ENCODE results near the gene MPZ. TPM values are rescaled to one million over a fixed set of nuclear protein-coding genes. Genes with fewer than 3 reads are reported as not detected.
A peak's percentile ranks its signal among the peaks of the same experiment; 100 is the strongest.

The MPZ gene
- total RNA-seq, 1 donor from 2014 or later, result 4,832 TPM

GRCh38 chr1:161305867-161306519 is 3.8 kb downstream of the MPZ start:
- peak; percentile 84 for DNase-seq (ENCODE audit: low spot score)
- peak; percentile 87 for ATAC-seq
- intact Hi-C loops (cut with DNase I), result no loop called here

GRCh38 chr1:161304927-161305866 is 4.6 kb downstream of the MPZ start:
- no peak for DNase-seq (ENCODE audit: low spot score)
- intact Hi-C loops (cut with DNase I), result no loop called here
- peak; percentile 18 for ATAC-seq

- intact Hi-C loops (cut with DNase I), result no loop called here
- DNase-seq (ENCODE audit: low spot score) (no peak), ATAC-seq (no peak)
Observed at GRCh38 chr1:161300478-161300877, 9.3 kb downstream of the MPZ start.

GRCh38 chr1:161299347-161299746 is 10.4 kb downstream of the MPZ start:
- intact Hi-C loops (cut with DNase I), result no loop called here
- ATAC-seq (no peak), DNase-seq (ENCODE audit: low spot score) (no peak)

- intact Hi-C loops (cut with DNase I), result no loop called here
- DNase-seq (ENCODE audit: low spot score) (no peak), ATAC-seq (no peak)
Observed at GRCh38 chr1:161298116-161298515, 11.7 kb downstream of the MPZ start.

GRCh38 chr1:161297415-161297814 is 12.4 kb downstream of the MPZ start:
- intact Hi-C loops (cut with DNase I), result no loop called here
- DNase-seq (ENCODE audit: low spot score), result no peak
- ATAC-seq, result no peak

GRCh38 chr1:161290779-161291178 is 19.0 kb downstream of the MPZ start:
- intact Hi-C loops (cut with DNase I), result no loop called here
- DNase-seq (ENCODE audit: low spot score) (no peak), ATAC-seq (no peak)

- DNase-seq (ENCODE audit: low spot score) (no peak), ATAC-seq (no peak)
- intact Hi-C loops (cut with DNase I), result no loop called here
Observed at GRCh38 chr1:161287482-161288054, 22.2 kb downstream of the MPZ start.

- no peak for DNase-seq (ENCODE audit: low spot score)
- ATAC-seq, result no peak
- intact Hi-C loops (cut with DNase I), result no loop called here
Observed at GRCh38 chr1:161285521-161285920, 24.2 kb downstream of the MPZ start.

- DNase-seq (ENCODE audit: low spot score) (no peak), ATAC-seq (no peak)
- intact Hi-C loops (cut with DNase I), result no loop called here
Observed at GRCh38 chr1:161285113-161285512, 24.7 kb downstream of the MPZ start.

GRCh38 chr1:161282991-161283390 is 26.8 kb downstream of the MPZ start:
- no peak for ATAC-seq
- intact Hi-C loops (cut with DNase I), result no loop called here
- no peak for DNase-seq (ENCODE audit: low spot score)

- ATAC-seq (no peak), DNase-seq (ENCODE audit: low spot score) (no peak)
- intact Hi-C loops (cut with DNase I), result loop anchor here (10.0 kb wide), 1 partner anchor 1700 kb away; no protein-coding TSS in a partner anchor
Observed at GRCh38 chr1:161274874-161275273, 34.9 kb downstream of the MPZ start.

GRCh38 chr1:161273402-161273801 is 36.4 kb downstream of the MPZ start:
- intact Hi-C loops (cut with DNase I), result loop anchor here (10.0 kb wide), 1 partner anchor 1701 kb away; no protein-coding TSS in a partner anchor
- DNase-seq (ENCODE audit: low spot score) (no peak), ATAC-seq (no peak)

- ATAC-seq (no peak), DNase-seq (ENCODE audit: low spot score) (no peak)
- intact Hi-C loops (cut with DNase I), result no loop called here
Observed at GRCh38 chr1:161267321-161267720, 42.4 kb downstream of the MPZ start.

- intact Hi-C loops (cut with DNase I), result no loop called here
- DNase-seq (ENCODE audit: low spot score), result no peak
- ATAC-seq, result no peak
Observed at GRCh38 chr1:161266836-161267235, 42.9 kb downstream of the MPZ start.

GRCh38 chr1:161266202-161266601 is 43.6 kb downstream of the MPZ start:
- intact Hi-C loops (cut with DNase I), result no loop called here
- ATAC-seq, result no peak
- DNase-seq (ENCODE audit: low spot score), result no peak

- intact Hi-C loops (cut with DNase I), result no loop called here
- ATAC-seq, result no peak
- DNase-seq (ENCODE audit: low spot score), result no peak
Observed at GRCh38 chr1:161265305-161265704, 44.5 kb downstream of the MPZ start.

- DNase-seq (ENCODE audit: low spot score) (no peak), ATAC-seq (no peak)
- intact Hi-C loops (cut with DNase I), result no loop called here
Observed at GRCh38 chr1:161261261-161262235, 48.2 kb downstream of the MPZ start.

All from sciatic nerve (tissue), 2 donors.